Activated CD4-positive, alpha-beta T cell treated with anti-CD3 and anti-CD28 coated beads for 36 hours (primary cell): ENCODE results near the gene SMARCAD1. TPM values are rescaled to one million over a fixed set of nuclear protein-coding genes. Genes with fewer than 3 reads are reported as not detected.

Experiments
- ATAC-seq: fragments of 200-7000 bp; cut with Tn5 transposase; one replicate; pipeline ENCODE4 v1.10.0; 2021; ENCODE audit warnings: mild to moderate bottlenecking, moderate library complexity
- CTCF ChIA-PET: fragments of 350-600 bp; sonication (Branson Sonifier 250); formaldehyde crosslinking; loops from one replicate; lab custom pipeline; 2021; ENCODE audit warnings: antibody characterized with exemption; lab: Charles Lee
- POLR2A ChIA-PET: fragments of 350-600 bp; sonication (Branson Sonifier 250); formaldehyde crosslinking; loops from one replicate; lab custom pipeline; 2021; ENCODE audit warnings: antibody characterized with exemption, inconsistent platforms; lab: Charles Lee
- DNase-seq: peaks from one replicate; pipeline ENCODE4 v3.0.0-alpha.2; 2020
- H3K27ac Mint-ChIP-seq: one replicate; pipeline ENCODE4 v1.8.0; 2021; ENCODE audit warnings: mixed read lengths
- H3K27me3 Mint-ChIP-seq: one replicate; pipeline ENCODE4 v1.8.0; 2021; ENCODE audit warnings: mixed read lengths
- H3K36me3 Mint-ChIP-seq: one replicate; pipeline ENCODE4 v1.8.0; 2021; ENCODE audit warnings: low read depth, mixed read lengths
- H3K4me1 Mint-ChIP-seq: one replicate; pipeline ENCODE4 v1.8.0; 2021; ENCODE audit warnings: mixed read lengths
- H3K4me3 Mint-ChIP-seq: one replicate; pipeline ENCODE4 v1.8.0; 2021; ENCODE audit warnings: mild to moderate bottlenecking, moderate library complexity, mixed read lengths
- H3K9me3 Mint-ChIP-seq: one replicate; pipeline ENCODE4 v1.8.0; 2021; ENCODE audit warnings: low read depth, mixed read lengths
- intact Hi-C, 2 experiments: fragments of 100-400 bp; cut with DNase I in 1 of 2; cut with micrococcal nuclease in 1 of 2; formaldehyde crosslinking; loops; one replicate each; pipeline versions ENCODE4 v1.14.2 to v1.15.1; 2022 to 2024; cut with DNase I, micrococcal nuclease
- total RNA-seq, 2 experiments: library from RNA; stranded (reverse); gene quantifications; one replicate each; pipeline ENCODE4 v1.2.3, GENCODE V29; 2021

The SMARCAD1 gene
- total RNA-seq, 2 experiments from 2014 or later, result 32.3 to 33.1 TPM

GRCh38 chr4:94181815-94182214 is 25.9 kb upstream of the SMARCAD1 start:
- intact Hi-C loops, result no loop called here
- Mint-ChIP-seq H3K4me3 (no peak overlapping the region), H3K4me1 (no peaks in the 10 kb centered on the region), H3K27me3 (peaks cover 22% of the 10 kb centered on the region), H3K9me3 (no peaks in the 10 kb centered on the region), H3K36me3 (no peaks in the 10 kb centered on the region), H3K27ac (no peak overlapping the region)
- DNase-seq (no peak), ATAC-seq (no peak)
- CTCF ChIA-PET, result no interaction called here
- POLR2A ChIA-PET, result no interaction called here

- H3K27me3 Mint-ChIP-seq, result peaks cover 10% of the 10 kb centered on the region
- ChIA-PET POLR2A (no interaction called here), CTCF (no interaction called here)
- DNase-seq (no peak), ATAC-seq (no peak)
- no peaks in the 10 kb centered on the region for H3K4me1 Mint-ChIP-seq
- intact Hi-C loops, result no loop called here
- H3K9me3 Mint-ChIP-seq, result peaks cover 4% of the 10 kb centered on the region
- H3K4me3 Mint-ChIP-seq, result no peak overlapping the region
- no peak overlapping the region for H3K27ac Mint-ChIP-seq
- no peaks in the 10 kb centered on the region for H3K36me3 Mint-ChIP-seq
These were observed 4.9 kb upstream of the SMARCAD1 start for GRCh38 chr4:94202769-94203168.

- no peaks in the 10 kb centered on the region for H3K9me3 Mint-ChIP-seq
- ATAC-seq (no peak), DNase-seq (no peak)
- ChIA-PET CTCF (interaction anchor here (0.8 to 1.5 kb wide), 3 partner anchors 46 to 418 kb away, joined by 3 to 4 read pairs (median 3); no protein-coding TSS in a partner anchor), POLR2A (interaction anchor here (0.6 kb wide), 1 partner anchor 990 kb away, joined by 4 read pairs; no protein-coding TSS in a partner anchor)
- intact Hi-C loops, result loop anchor here in 1 of 2 experiments (2.0 to 5.0 kb wide), 2 partner anchors 139 to 243 kb away; partner anchors contain the start of gene PDLIM5
- peaks cover 29% of the 10 kb centered on the region for H3K4me1 Mint-ChIP-seq
- peaks cover 3% of the 10 kb centered on the region for H3K27me3 Mint-ChIP-seq
- H3K4me3 Mint-ChIP-seq, result peak overlapping the region; percentile 92
- H3K27ac Mint-ChIP-seq, result peak overlapping the region; percentile 99
- peaks cover 38% of the 10 kb centered on the region for H3K36me3 Mint-ChIP-seq
These were observed 601 bp downstream of the SMARCAD1 start for GRCh38 chr4:94208266-94208665.

GRCh38 chr4:94208918-94209317 is 1.3 kb downstream of the SMARCAD1 start:
- H3K4me3 Mint-ChIP-seq, result peak overlapping the region; percentile 92
- DNase-seq, result no peak
- peaks cover 45% of the 10 kb centered on the region for H3K36me3 Mint-ChIP-seq
- POLR2A ChIA-PET, result no interaction called here
- H3K27me3 Mint-ChIP-seq, result peaks cover 1% of the 10 kb centered on the region
- intact Hi-C loops, result loop anchor here in 1 of 2 experiments (2.0 to 5.0 kb wide), 2 partner anchors 138 to 242 kb away; partner anchors contain the start of gene PDLIM5
- H3K27ac Mint-ChIP-seq, result peak overlapping the region; percentile 99
- no peak for ATAC-seq
- CTCF ChIA-PET, result interaction anchor here (1.2 kb wide), 1 partner anchor 46 kb away, joined by 3 read pairs; no protein-coding TSS in a partner anchor
- H3K9me3 Mint-ChIP-seq, result no peaks in the 10 kb centered on the region
- peaks cover 36% of the 10 kb centered on the region for H3K4me1 Mint-ChIP-seq

- Mint-ChIP-seq H3K4me3 (no peak overlapping the region), H3K9me3 (no peaks in the 10 kb centered on the region), H3K27me3 (no peaks in the 10 kb centered on the region), H3K36me3 (peaks cover 70% of the 10 kb centered on the region), H3K4me1 (peaks cover 60% of the 10 kb centered on the region), H3K27ac (no peak overlapping the region)
- intact Hi-C loops, result no loop called here
- DNase-seq, result no peak
- CTCF ChIA-PET, result no interaction called here
- no peak for ATAC-seq
- POLR2A ChIA-PET, result interaction anchor here (0.7 kb wide), 1 partner anchor 53 kb away, joined by 5 read pairs; no protein-coding TSS in a partner anchor
These were observed 4.2 kb downstream of the SMARCAD1 start for GRCh38 chr4:94211861-94212260.

- peaks cover 53% of the 10 kb centered on the region for H3K4me1 Mint-ChIP-seq
These were observed 7.1 kb downstream of the SMARCAD1 start for GRCh38 chr4:94214703-94215319.

GRCh38 chr4:94216394-94216793 is 8.7 kb downstream of the SMARCAD1 start:
- H3K9me3 Mint-ChIP-seq, result no peaks in the 10 kb centered on the region
- ChIA-PET POLR2A (no interaction called here), CTCF (no interaction called here)
- peaks cover 63% of the 10 kb centered on the region for H3K36me3 Mint-ChIP-seq
- intact Hi-C loops, result no loop called here
- ATAC-seq, result peak; percentile 60
- H3K4me3 Mint-ChIP-seq, result no peak overlapping the region
- peaks cover 45% of the 10 kb centered on the region for H3K4me1 Mint-ChIP-seq
- H3K27me3 Mint-ChIP-seq, result no peaks in the 10 kb centered on the region
- DNase-seq, result peak; percentile 13
- no peak overlapping the region for H3K27ac Mint-ChIP-seq

More at GRCh38 chr4:94214703-94215319, 7.1 kb downstream of the SMARCAD1 start:
- Mint-ChIP-seq H3K27ac (peak overlapping the region; percentile 66), H3K4me3 (no peak overlapping the region), H3K27me3 (no peaks in the 10 kb centered on the region), H3K9me3 (no peaks in the 10 kb centered on the region), H3K36me3 (peaks cover 69% of the 10 kb centered on the region)
- ATAC-seq, result peak; percentile 85
- DNase-seq, result no peak
- ChIA-PET POLR2A (no interaction called here), CTCF (no interaction called here)
- intact Hi-C loops, result no loop called here

- ATAC-seq, result no peak
- H3K36me3 Mint-ChIP-seq, result peaks cover 47% of the 10 kb centered on the region
- H3K4me1 Mint-ChIP-seq, result peaks cover 34% of the 10 kb centered on the region
- no peaks in the 10 kb centered on the region for H3K27me3 Mint-ChIP-seq
- intact Hi-C loops, result no loop called here
- H3K27ac Mint-ChIP-seq, result no peak overlapping the region
- H3K9me3 Mint-ChIP-seq, result no peaks in the 10 kb centered on the region
- DNase-seq, result no peak
- H3K4me3 Mint-ChIP-seq, result no peak overlapping the region
- POLR2A ChIA-PET, result no interaction called here
- CTCF ChIA-PET, result no interaction called here
These were observed 11.7 kb downstream of the SMARCAD1 start for GRCh38 chr4:94219402-94219801.

GRCh38 chr4:94221916-94222315 is 14.3 kb downstream of the SMARCAD1 start:
- Mint-ChIP-seq H3K27me3 (no peaks in the 10 kb centered on the region), H3K36me3 (peaks cover 42% of the 10 kb centered on the region), H3K4me1 (peaks cover 13% of the 10 kb centered on the region), H3K27ac (no peak overlapping the region), H3K9me3 (no peaks in the 10 kb centered on the region), H3K4me3 (no peak overlapping the region)
- intact Hi-C loops, result no loop called here
- ATAC-seq (peak; percentile 73), DNase-seq (no peak)
- ChIA-PET POLR2A (no interaction called here), CTCF (no interaction called here)

GRCh38 chr4:94225449-94225848 is 17.8 kb downstream of the SMARCAD1 start:
- CTCF ChIA-PET, result no interaction called here
- POLR2A ChIA-PET, result no interaction called here
- no peak overlapping the region for H3K4me3 Mint-ChIP-seq
- H3K27me3 Mint-ChIP-seq, result no peaks in the 10 kb centered on the region
- intact Hi-C loops, result no loop called here
- no peaks in the 10 kb centered on the region for H3K9me3 Mint-ChIP-seq
- peaks cover 6% of the 10 kb centered on the region for H3K4me1 Mint-ChIP-seq
- ATAC-seq (no peak), DNase-seq (no peak)
- peaks cover 38% of the 10 kb centered on the region for H3K36me3 Mint-ChIP-seq
- H3K27ac Mint-ChIP-seq, result no peak overlapping the region

GRCh38 chr4:94226763-94227162 is 19.1 kb downstream of the SMARCAD1 start:
- intact Hi-C loops, result no loop called here
- Mint-ChIP-seq H3K27me3 (no peaks in the 10 kb centered on the region), H3K4me1 (peaks cover 2% of the 10 kb centered on the region), H3K27ac (no peak overlapping the region), H3K4me3 (no peak overlapping the region), H3K9me3 (no peaks in the 10 kb centered on the region), H3K36me3 (peaks cover 41% of the 10 kb centered on the region)
- POLR2A ChIA-PET, result no interaction called here
- no peak for DNase-seq
- CTCF ChIA-PET, result no interaction called here
- no peak for ATAC-seq

- Mint-ChIP-seq H3K27me3 (no peaks in the 10 kb centered on the region), H3K36me3 (peaks cover 50% of the 10 kb centered on the region), H3K4me1 (no peaks in the 10 kb centered on the region), H3K4me3 (no peak overlapping the region), H3K27ac (no peak overlapping the region), H3K9me3 (no peaks in the 10 kb centered on the region)
- intact Hi-C loops, result no loop called here
- ATAC-seq (no peak), DNase-seq (no peak)
- POLR2A ChIA-PET, result no interaction called here
- CTCF ChIA-PET, result no interaction called here
These were observed 21.0 kb downstream of the SMARCAD1 start for GRCh38 chr4:94228493-94229216.
